Osteoblast (primary cell): ENCODE results near the gene SLC12A8. TPM values are rescaled to one million over a fixed set of nuclear protein-coding genes. Genes with fewer than 3 reads are reported as not detected.
A peak's percentile ranks its signal among the peaks of the same experiment; 100 is the strongest.

ENCODE experiments used
- DNase-seq: peaks from one replicate; pipeline ENCODE4 v3.0.0; 2011; ENCODE audit warnings: low spot score, mixed read lengths; ENCODE audit not compliant: insufficient read length; ENCODE audit errors: missing footprints
- H2AFZ ChIP-seq: 2 replicates; pipeline ENCODE4 v1.6.0; 2011; ENCODE audit warnings: mild to moderate bottlenecking, low read length
- H3K27ac ChIP-seq: 2 replicates; pipeline ENCODE4 v1.5.1; 2011; ENCODE audit warnings: mild to moderate bottlenecking, low read depth, low read length, moderate library complexity
- H3K27me3 ChIP-seq: 2 replicates; pipeline ENCODE4 v1.6.0; 2012; ENCODE audit warnings: mild to moderate bottlenecking, control low read depth, inconsistent platforms, low read length, moderate library complexity; ENCODE audit not compliant: insufficient read depth
- H3K36me3 ChIP-seq: 2 replicates; pipeline ENCODE4 v1.5.1; 2011; ENCODE audit warnings: mild to moderate bottlenecking, low read length, control low read depth, moderate library complexity; ENCODE audit not compliant: insufficient read depth
- H3K4me1 ChIP-seq: 2 replicates; pipeline ENCODE4 v1.5.1; 2011; ENCODE audit warnings: mild to moderate bottlenecking, low read length, control low read depth, moderate library complexity; ENCODE audit not compliant: insufficient read depth
- H3K4me2 ChIP-seq: 2 replicates; pipeline ENCODE4 v1.6.0; 2011; ENCODE audit warnings: mild to moderate bottlenecking, low read length; ENCODE audit not compliant: insufficient read depth
- H3K4me3 ChIP-seq: fragments of 200-600 bp; sonication (generic); 3 replicates; pipeline ENCODE4 v1.5.1; 2012; ENCODE audit warnings: mild to moderate bottlenecking, low read length, inconsistent platforms; ENCODE audit not compliant: insufficient read depth
- H3K79me2 ChIP-seq: 2 replicates; pipeline ENCODE4 v1.6.0; 2012; ENCODE audit warnings: mild to moderate bottlenecking, low read length, control low read depth, inconsistent platforms; ENCODE audit not compliant: insufficient read depth
- H3K9me3 ChIP-seq: 2 replicates; pipeline ENCODE4 v1.5.1; 2011; ENCODE audit warnings: low read depth, low read length, control low read depth
- H4K20me1 ChIP-seq: 2 replicates; pipeline ENCODE4 v1.6.0; 2012; ENCODE audit warnings: mild to moderate bottlenecking, low read length, control low read depth; ENCODE audit not compliant: insufficient read depth
- CTCF ChIP-seq: IDR thresholded peaks from 2 replicates; pipeline ENCODE4 v1.5.1; 2011; ENCODE audit warnings: mild to moderate bottlenecking, low read depth, low read length, moderate library complexity; ENCODE audit errors: extremely low read depth
- total RNA-seq: library from RNA; depleted of rRNA; stranded (reverse); fragments of >200 nt; gene quantifications from 2 replicates; pipeline ENCODE4 v1.2.3, GENCODE V29; 2012

The SLC12A8 gene
- total RNA-seq, 1 donor = 36.2 TPM

GRCh38 chr3:125189378-125190165 is 23.0 kb downstream of the SLC12A8 start:
- Histone ChIP-seq H3K27ac (no peak overlapping the region), H3K4me1 (peaks cover 10% of the 10 kb centered on the region), H3K27me3 (no peaks in the 10 kb centered on the region), H2AFZ (no peak overlapping the region), H3K9me3 (no peaks in the 10 kb centered on the region), H3K36me3 (no peaks in the 10 kb centered on the region), H3K79me2 (no peaks in the 10 kb centered on the region), H4K20me1 (no peaks in the 10 kb centered on the region), H3K4me3 (no peak overlapping the region), H3K4me2 (no peak overlapping the region)
- no peak for DNase-seq
- TF ChIP-seq CTCF = no peak

- H3K27ac ChIP-seq = no peak overlapping the region
- no peak overlapping the region for H3K4me3 ChIP-seq
- no peak overlapping the region for H3K4me2 ChIP-seq
- H3K27me3 ChIP-seq = no peaks in the 10 kb centered on the region
- H3K79me2 ChIP-seq = no peaks in the 10 kb centered on the region
- H3K4me1 ChIP-seq = peaks cover 10% of the 10 kb centered on the region
- H3K36me3 ChIP-seq = no peaks in the 10 kb centered on the region
- H2AFZ ChIP-seq = no peak overlapping the region
- DNase-seq = no peak
- no peaks in the 10 kb centered on the region for H4K20me1 ChIP-seq
- H3K9me3 ChIP-seq = no peaks in the 10 kb centered on the region
- no peak for TF ChIP-seq CTCF
Observed at GRCh38 chr3:125188955-125189354, 23.6 kb downstream of the SLC12A8 start.

GRCh38 chr3:125187599-125187910 is 25.0 kb downstream of the SLC12A8 start:
- Histone ChIP-seq H3K9me3 (no peaks in the 10 kb centered on the region), H3K4me2 (no peak overlapping the region), H3K36me3 (no peaks in the 10 kb centered on the region), H3K79me2 (no peaks in the 10 kb centered on the region), H3K27ac (no peak overlapping the region), H3K4me1 (peaks cover 10% of the 10 kb centered on the region), H4K20me1 (no peaks in the 10 kb centered on the region), H3K4me3 (no peak overlapping the region), H3K27me3 (no peaks in the 10 kb centered on the region), H2AFZ (no peak overlapping the region)
- no peak for TF ChIP-seq CTCF
- no peak for DNase-seq

- no peak for DNase-seq
- Histone ChIP-seq H3K4me3 (no peak overlapping the region), H3K79me2 (no peaks in the 10 kb centered on the region), H3K27me3 (no peaks in the 10 kb centered on the region), H3K4me1 (peaks cover 10% of the 10 kb centered on the region), H4K20me1 (no peaks in the 10 kb centered on the region), H3K36me3 (no peaks in the 10 kb centered on the region), H2AFZ (peak overlapping the region; percentile 23), H3K9me3 (no peaks in the 10 kb centered on the region), H3K4me2 (peak overlapping the region; percentile 30), H3K27ac (peak overlapping the region; percentile 6)
- TF ChIP-seq CTCF = no peak
Observed at GRCh38 chr3:125186800-125187598, 25.5 kb downstream of the SLC12A8 start.
